PFSK-1 (cell line): Measurements from ENCODE around the gene CADM4.

Experiments
- FOXP2 ChIP-seq: optimal IDR thresholded peaks from 2 replicates; pipeline ENCODE3; 2011; ENCODE audit warnings: borderline replicate concordance, control low read depth, inconsistent platforms; ENCODE audit not compliant: insufficient read depth; ENCODE audit errors: extremely low read length, extremely low read depth
- POLR2AphosphoS5 ChIP-seq: IDR thresholded peaks from 2 replicates; pipeline ENCODE4 v1.6.1; 2012; ENCODE audit warnings: low read depth, mild to moderate bottlenecking, control low read depth, low read length, moderate library complexity
- REST ChIP-seq, 2 experiments: IDR thresholded peaks; 2 replicates each; pipeline versions ENCODE4 v1.6.1 to v1.8.0; 2011 to 2012; ENCODE audit warnings: low read depth in 2 of 2, low read length in 2 of 2, control low read depth in 1 of 2, inconsistent platforms in 1 of 2, mild to moderate bottlenecking in 1 of 2, moderate library complexity in 1 of 2; ENCODE audit not compliant: insufficient read depth in 1 of 2
- SIN3A ChIP-seq: IDR thresholded peaks from 2 replicates; pipeline ENCODE4 v1.6.1; 2012; ENCODE audit warnings: mild to moderate bottlenecking, low read length, moderate library complexity, borderline replicate concordance; ENCODE audit not compliant: insufficient read depth
- TAF1 ChIP-seq: IDR thresholded peaks from 2 replicates; pipeline ENCODE4 v1.6.1; 2012; ENCODE audit warnings: low read length, control low read depth, borderline replicate concordance; ENCODE audit not compliant: insufficient read depth

The CADM4 gene

GRCh38 chr19:43589277-43589676, 50.4 kb downstream of the CADM4 start:
- TF ChIP-seq SIN3A (no peak), POLR2AphosphoS5 (no peak), FOXP2 (no peak), REST (IDR thresholded peaks at IDR 0.05; ENCODE audit: insufficient read depth in 1 of 2, low read depth in 2 of 2, low read length in 2 of 2) (no peak), TAF1 (no peak)

GRCh38 chr19:43586346-43586745, 53.3 kb downstream of the CADM4 start:
- TF ChIP-seq REST (IDR thresholded peaks at IDR 0.05; ENCODE audit: insufficient read depth in 1 of 2, low read depth in 2 of 2, low read length in 2 of 2), result no peak
- no peak for TF ChIP-seq POLR2AphosphoS5

GRCh38 chr19:43584484-43584883, 55.2 kb downstream of the CADM4 start:
- no peak for TF ChIP-seq REST (IDR thresholded peaks at IDR 0.05; ENCODE audit: insufficient read depth in 1 of 2, low read depth in 2 of 2, low read length in 2 of 2)
- TF ChIP-seq SIN3A, result no peak
- TF ChIP-seq TAF1, result no peak
- no peak for TF ChIP-seq FOXP2

GRCh38 chr19:43582495-43582894, 57.2 kb downstream of the CADM4 start:
- TF ChIP-seq POLR2AphosphoS5, result no peak
- TF ChIP-seq SIN3A, result no peak
- TF ChIP-seq FOXP2, result no peak
- no peak for TF ChIP-seq TAF1

- no peak for TF ChIP-seq FOXP2
- TF ChIP-seq REST (IDR thresholded peaks at IDR 0.05; ENCODE audit: insufficient read depth in 1 of 2, low read depth in 2 of 2, low read length in 2 of 2), result no peak
- TF ChIP-seq TAF1, result no peak
- no peak for TF ChIP-seq POLR2AphosphoS5
- TF ChIP-seq SIN3A, result no peak
These were observed 58.2 kb downstream of the CADM4 start for GRCh38 chr19:43581467-43581866.

DNA sequence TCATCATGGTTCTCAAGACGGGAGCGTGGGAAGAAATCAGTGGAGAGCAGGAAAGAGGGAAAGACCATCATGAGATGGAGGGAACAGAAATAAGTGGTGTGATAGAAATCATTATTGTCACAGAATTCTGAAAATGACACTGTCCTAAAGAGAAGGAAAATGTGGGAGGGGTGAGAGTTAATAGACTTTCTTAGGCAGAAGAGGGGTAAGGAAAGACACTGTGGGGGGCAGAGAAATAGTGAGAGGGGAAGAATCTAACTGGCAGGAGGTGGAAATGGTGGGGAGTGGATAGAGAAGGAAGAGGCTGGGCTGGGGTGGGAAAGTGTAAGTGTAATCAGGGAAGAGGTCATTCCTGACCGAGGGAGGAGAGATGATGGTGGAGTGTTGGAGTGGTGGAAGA, 60.9 kb downstream of the CADM4 start:
- TF ChIP-seq TAF1 (no peak), SIN3A (no peak), POLR2AphosphoS5 (no peak), REST (IDR thresholded peaks at IDR 0.05; ENCODE audit: insufficient read depth in 1 of 2, low read depth in 2 of 2, low read length in 2 of 2) (no peak), FOXP2 (no peak)
